Measurements from ENCODE around the gene FAM161A.
A peak's percentile ranks its signal among the peaks of the same experiment; 100 is the strongest.
"Not testable (repeated sequence)": the region's sequence is repeated elsewhere in the genome, so short reads cannot be mapped to it uniquely, and the experiment has no call there.

FAM161A gene

GRCh38 chr2:61841286-61841685 lies 12.6 kb downstream of the FAM161A start:
- no peak for DNase-seq

GRCh38 chr2:61834893-61835292 lies 19.0 kb downstream of the FAM161A start:
- DNase-seq = no peak

GRCh38 chr2:61833971-61834370 lies 19.9 kb downstream of the FAM161A start:
- DNase-seq = no peak

GRCh38 chr2:61832183-61832841 lies 21.5 kb downstream of the FAM161A start:
- no peak for DNase-seq

- no peak for DNase-seq
Measured at GRCh38 chr2:61822255-61822654, 31.6 kb downstream of the FAM161A start.

GRCh38 chr2:61816480-61817355 lies 37.1 kb downstream of the FAM161A start:
- DNase-seq = no peak

GRCh38 chr2:61814539-61815160 lies 39.2 kb downstream of the FAM161A start:
- no peak for DNase-seq

- not testable (repeated sequence) for DNase-seq
Measured at GRCh38 chr2:61813314-61813713, 40.5 kb downstream of the FAM161A start.

GRCh38 chr2:61811821-61812220 lies 42.0 kb downstream of the FAM161A start:
- DNase-seq = no peak

GRCh38 chr2:61810203-61810602 lies 43.7 kb downstream of the FAM161A start:
- not testable (repeated sequence) for DNase-seq

- not testable (repeated sequence) for DNase-seq
Measured at GRCh38 chr2:61808693-61809092, 45.2 kb downstream of the FAM161A start.

- no peak for DNase-seq
Measured at GRCh38 chr2:61807036-61807757, 46.7 kb downstream of the FAM161A start.

- no peak for DNase-seq
Measured at GRCh38 chr2:61802548-61802947, 51.3 kb downstream of the FAM161A start.

- DNase-seq = no peak
Measured at GRCh38 chr2:61799099-61799498, 54.8 kb downstream of the FAM161A start.

GRCh38 chr2:61797446-61797845 lies 56.4 kb downstream of the FAM161A start:
- not testable (repeated sequence) for DNase-seq

- DNase-seq = no peak
Measured at GRCh38 chr2:61795408-61795807, 58.5 kb downstream of the FAM161A start.

GRCh38 chr2:61793389-61793836 lies 60.4 kb downstream of the FAM161A start:
- peak; percentile 72 for DNase-seq

GRCh38 chr2:61792355-61792890 lies 61.4 kb downstream of the FAM161A start:
- DNase-seq = no peak

GRCh38 chr2:61789807-61790602 lies 63.9 kb downstream of the FAM161A start:
- no peak for DNase-seq

GRCh38 chr2:61787941-61788563 lies 65.8 kb downstream of the FAM161A start:
- no peak for DNase-seq

GRCh38 chr2:61786876-61787275 lies 67.0 kb downstream of the FAM161A start:
- no peak for DNase-seq

Measured in NCI-H345 (cell line).